ENCODE measurements around the gene SEPTIN11. TPM values are rescaled to one million over a fixed set of nuclear protein-coding genes. Genes with fewer than 3 reads are reported as not detected.

Gene SEPTIN11
- total RNA-seq, 1 donor from 2014 or later = 22.4 TPM

- no peak for TF ChIP-seq CTCF (IDR thresholded peaks at IDR 0.05)
- Mint-ChIP-seq H3K4me1 (no peaks in the 10 kb centered on the region), H3K27ac (no peak overlapping the region), H3K27me3 (no peaks in the 10 kb centered on the region), H3K36me3 (ENCODE audit: low read depth) (no peaks in the 10 kb centered on the region), H3K4me3 (no peak overlapping the region), H3K9me3 (no peaks in the 10 kb centered on the region)
- ATAC-seq (ENCODE audit: low read depth) (no peak), DNase-seq (no peak)
- intact Hi-C loops (cut with micrococcal nuclease) = no loop called here
- POLR2A ChIA-PET = no interaction called here
- CTCF ChIA-PET = no interaction called here
These were observed 28.8 kb upstream of the SEPTIN11 start for GRCh38 chr4:76920715-76921114.

- no peaks in the 10 kb centered on the region for H3K9me3 Mint-ChIP-seq
- no peak for TF ChIP-seq CTCF (IDR thresholded peaks at IDR 0.05)
- no peaks in the 10 kb centered on the region for H3K36me3 Mint-ChIP-seq (ENCODE audit: low read depth)
- POLR2A ChIA-PET = no interaction called here
- H3K4me3 Mint-ChIP-seq = no peak overlapping the region
- CTCF ChIA-PET = no interaction called here
- intact Hi-C loops (cut with micrococcal nuclease) = no loop called here
- ATAC-seq (ENCODE audit: low read depth) (no peak), DNase-seq (no peak)
- no peak overlapping the region for H3K27ac Mint-ChIP-seq
- H3K4me1 Mint-ChIP-seq = no peaks in the 10 kb centered on the region
- H3K27me3 Mint-ChIP-seq = no peaks in the 10 kb centered on the region
These were observed 25.8 kb upstream of the SEPTIN11 start for GRCh38 chr4:76923619-76924357.

- H3K9me3 Mint-ChIP-seq = no peaks in the 10 kb centered on the region
- intact Hi-C loops (cut with micrococcal nuclease) = no loop called here
- ChIA-PET POLR2A (no interaction called here), CTCF (no interaction called here)
- H3K27me3 Mint-ChIP-seq = no peaks in the 10 kb centered on the region
- no peak for TF ChIP-seq CTCF (IDR thresholded peaks at IDR 0.05)
- H3K4me3 Mint-ChIP-seq = no peak overlapping the region
- H3K4me1 Mint-ChIP-seq = no peaks in the 10 kb centered on the region
- DNase-seq = no peak
- ATAC-seq (ENCODE audit: low read depth) = no peak
- H3K27ac Mint-ChIP-seq = no peak overlapping the region
- no peaks in the 10 kb centered on the region for H3K36me3 Mint-ChIP-seq (ENCODE audit: low read depth)
These were observed 22.7 kb upstream of the SEPTIN11 start for GRCh38 chr4:76926841-76927240.

GRCh38 chr4:76930685-76931084 is 18.9 kb upstream of the SEPTIN11 start:
- no peaks in the 10 kb centered on the region for H3K9me3 Mint-ChIP-seq
- no peak overlapping the region for H3K4me3 Mint-ChIP-seq
- H3K36me3 Mint-ChIP-seq (ENCODE audit: low read depth) = no peaks in the 10 kb centered on the region
- ATAC-seq (ENCODE audit: low read depth) = no peak
- H3K27me3 Mint-ChIP-seq = peaks cover 5% of the 10 kb centered on the region
- POLR2A ChIA-PET = no interaction called here
- H3K4me1 Mint-ChIP-seq = no peaks in the 10 kb centered on the region
- CTCF ChIA-PET = no interaction called here
- H3K27ac Mint-ChIP-seq = no peak overlapping the region
- DNase-seq = no peak
- intact Hi-C loops (cut with micrococcal nuclease) = no loop called here
- no peak for TF ChIP-seq CTCF (IDR thresholded peaks at IDR 0.05)

- no peaks in the 10 kb centered on the region for H3K9me3 Mint-ChIP-seq
- H3K4me3 Mint-ChIP-seq = no peak overlapping the region
- ATAC-seq (ENCODE audit: low read depth) (no peak), DNase-seq (no peak)
- ChIA-PET CTCF (no interaction called here), POLR2A (no interaction called here)
- TF ChIP-seq CTCF (IDR thresholded peaks at IDR 0.05) = no peak
- H3K27ac Mint-ChIP-seq = no peak overlapping the region
- no peaks in the 10 kb centered on the region for H3K36me3 Mint-ChIP-seq (ENCODE audit: low read depth)
- intact Hi-C loops (cut with micrococcal nuclease) = no loop called here
- H3K4me1 Mint-ChIP-seq = no peaks in the 10 kb centered on the region
- H3K27me3 Mint-ChIP-seq = peaks cover 5% of the 10 kb centered on the region
These were observed 18.5 kb upstream of the SEPTIN11 start for GRCh38 chr4:76931087-76931486.

All from activated B cell treated with CpG ODN at 0.5 μM for 24 hours (primary cell).